Measurements from ENCODE around the gene CHN1.

The CHN1 gene

DNA sequence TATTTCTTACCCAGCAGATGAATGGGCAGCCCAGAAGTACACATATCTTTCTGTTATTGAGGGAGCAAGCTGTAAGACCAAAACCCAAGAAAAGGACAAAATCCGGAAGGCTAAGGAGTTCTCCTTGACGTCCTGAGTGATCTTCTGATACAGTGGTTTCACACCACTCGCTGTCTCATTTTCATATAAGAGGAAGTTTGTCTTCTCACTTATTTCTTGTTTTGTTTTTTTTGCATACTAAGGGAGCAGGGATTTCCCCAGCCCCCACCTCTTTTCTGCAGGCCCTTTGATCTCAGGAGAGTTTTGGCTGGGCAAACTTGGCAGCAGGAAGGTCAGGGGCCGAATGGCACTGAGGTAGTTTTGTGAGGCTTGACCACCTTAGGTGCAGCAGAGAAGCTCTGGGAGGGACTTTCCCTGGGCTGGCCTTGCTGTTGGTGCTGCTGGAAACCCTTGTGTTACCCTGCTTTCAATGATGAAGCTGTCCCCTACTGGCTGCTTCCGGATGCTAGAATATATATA, 254.2 kb downstream of the CHN1 start:
- ChIA-PET POLR2A (ENCODE audit: low non-redundant PET) (no interaction called here), CTCF (interaction anchor here (0.5 kb wide), 1 partner anchor 223 kb away, joined by 4 read pairs; no protein-coding TSS in a partner anchor)

DNA sequence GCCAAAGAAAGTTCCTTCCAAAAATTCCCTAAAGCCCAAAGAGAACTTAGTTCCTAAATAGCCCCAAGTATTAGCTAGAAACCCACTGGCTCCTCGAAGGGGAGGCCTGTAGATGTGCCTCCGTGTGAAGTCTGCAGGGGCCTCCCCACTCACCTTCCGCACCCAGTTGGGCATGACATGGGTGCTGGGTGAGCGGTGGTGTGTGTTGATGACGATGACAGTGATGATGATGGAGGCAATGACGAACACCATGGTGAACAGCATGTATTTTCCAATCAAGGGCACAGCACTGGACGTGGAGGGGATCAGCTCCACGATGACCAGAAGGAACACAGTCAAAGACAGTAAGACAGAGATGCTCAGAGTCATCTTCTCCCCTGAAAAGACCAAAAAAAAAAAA, 255.4 kb downstream of the CHN1 start:
- TF ChIP-seq, protein P1, sequence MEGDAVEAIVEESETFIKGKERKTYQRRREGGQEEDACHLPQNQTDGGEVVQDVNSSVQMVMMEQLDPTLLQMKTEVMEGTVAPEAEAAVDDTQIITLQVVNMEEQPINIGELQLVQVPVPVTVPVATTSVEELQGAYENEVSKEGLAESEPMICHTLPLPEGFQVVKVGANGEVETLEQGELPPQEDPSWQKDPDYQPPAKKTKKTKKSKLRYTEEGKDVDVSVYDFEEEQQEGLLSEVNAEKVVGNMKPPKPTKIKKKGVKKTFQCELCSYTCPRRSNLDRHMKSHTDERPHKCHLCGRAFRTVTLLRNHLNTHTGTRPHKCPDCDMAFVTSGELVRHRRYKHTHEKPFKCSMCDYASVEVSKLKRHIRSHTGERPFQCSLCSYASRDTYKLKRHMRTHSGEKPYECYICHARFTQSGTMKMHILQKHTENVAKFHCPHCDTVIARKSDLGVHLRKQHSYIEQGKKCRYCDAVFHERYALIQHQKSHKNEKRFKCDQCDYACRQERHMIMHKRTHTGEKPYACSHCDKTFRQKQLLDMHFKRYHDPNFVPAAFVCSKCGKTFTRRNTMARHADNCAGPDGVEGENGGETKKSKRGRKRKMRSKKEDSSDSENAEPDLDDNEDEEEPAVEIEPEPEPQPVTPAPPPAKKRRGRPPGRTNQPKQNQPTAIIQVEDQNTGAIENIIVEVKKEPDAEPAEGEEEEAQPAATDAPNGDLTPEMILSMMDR (conservative IDR thresholded peaks at IDR 0.05; ENCODE audit: low read depth): no peak
- H3K27ac ChIP-seq: no peak overlapping the region
- ChIA-PET CTCF (interaction anchor here (0.6 to 1.4 kb wide), 6 partner anchors 19 to 987 kb away, joined by 3 to 13 read pairs (median 6); no protein-coding TSS in a partner anchor), POLR2A (ENCODE audit: low non-redundant PET) (no interaction called here)
- no peak for DNase-seq (ENCODE audit: low spot score)

More for the DNA sequence above, 254.2 kb downstream of the CHN1 start:
- H3K27ac ChIP-seq: no peak overlapping the region
- no peak for DNase-seq (ENCODE audit: low spot score)
- TF ChIP-seq, protein P1 (conservative IDR thresholded peaks at IDR 0.05; ENCODE audit: low read depth): no peak

DNA sequence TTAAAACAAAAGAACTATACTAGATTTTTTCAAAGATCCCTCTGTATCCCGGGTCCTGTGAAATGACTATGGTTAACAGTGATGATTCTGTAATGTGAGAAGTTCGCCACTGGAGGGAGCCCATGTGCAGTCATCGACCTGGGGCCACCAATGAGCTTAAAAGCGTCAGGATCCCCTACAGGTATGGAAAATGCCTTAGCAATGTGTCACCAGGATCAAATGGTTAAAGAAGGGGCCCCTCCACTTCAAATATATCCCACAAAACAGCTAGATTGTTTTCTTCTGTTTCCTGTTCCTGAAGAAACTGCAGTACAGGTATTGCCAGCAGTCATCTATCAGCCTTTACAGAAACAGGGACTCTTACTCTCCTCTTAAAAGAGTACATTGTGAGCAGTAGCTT, 256.2 kb downstream of the CHN1 start:
- no peak overlapping the region for H3K27ac ChIP-seq
- CTCF ChIA-PET: interaction anchor here (0.6 to 1.5 kb wide), 16 partner anchors 13 to 1313 kb away, joined by 3 to 13 read pairs (median 4); no protein-coding TSS in a partner anchor
- POLR2A ChIA-PET (ENCODE audit: low non-redundant PET): no interaction called here
- TF ChIP-seq, protein P1 (conservative IDR thresholded peaks at IDR 0.05; ENCODE audit: low read depth): peak; percentile 86
- DNase-seq (ENCODE audit: low spot score): peak; percentile 74

Measured in RWPE1 (cell line).